Measurements from ENCODE around the gene VDR. TPM values are rescaled to one million over a fixed set of nuclear protein-coding genes. Genes with fewer than 3 reads are reported as not detected.

The VDR gene
- total and polyA plus RNA-seq, 10 donors = 0.70 to 10.5 (median 5.7) TPM

DNA sequence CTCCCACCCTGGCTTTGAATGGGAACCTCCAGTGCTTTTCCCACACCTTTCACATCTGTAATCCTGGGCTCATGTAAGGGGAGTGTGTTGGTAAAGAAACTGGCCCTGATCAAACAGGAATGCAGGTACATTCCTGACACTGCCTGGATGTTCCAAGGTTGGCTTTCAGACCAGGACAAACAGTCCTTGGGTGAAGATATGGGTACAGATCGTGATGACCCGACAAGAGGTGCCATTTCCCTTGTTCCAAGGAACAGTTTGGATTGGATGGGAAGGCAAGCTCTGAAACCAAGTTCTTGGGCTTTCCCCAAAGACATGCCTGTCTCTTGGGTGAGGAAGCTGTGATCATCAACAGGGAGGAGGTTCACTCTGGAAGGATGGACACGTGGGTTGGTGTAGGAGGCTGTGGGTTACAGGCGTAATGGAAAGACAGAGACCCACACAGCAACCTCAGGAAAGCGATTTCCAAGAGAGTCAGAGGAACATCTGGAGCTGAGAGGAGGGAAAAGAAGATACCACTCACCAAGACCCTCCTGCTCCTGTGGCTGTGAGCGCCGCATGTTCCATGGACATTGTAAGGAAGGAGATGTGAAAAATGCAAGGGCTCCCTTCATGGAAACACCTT lies 26.4 kb downstream of the VDR start:
- intact Hi-C loops (cut with DNase I; ENCODE audit: low total_unique reads) = no loop called here
- WGBS, 5 donors = 85 to 96% (median 92%) methylated on average over 7 of the region's 7 CpGs

DNA sequence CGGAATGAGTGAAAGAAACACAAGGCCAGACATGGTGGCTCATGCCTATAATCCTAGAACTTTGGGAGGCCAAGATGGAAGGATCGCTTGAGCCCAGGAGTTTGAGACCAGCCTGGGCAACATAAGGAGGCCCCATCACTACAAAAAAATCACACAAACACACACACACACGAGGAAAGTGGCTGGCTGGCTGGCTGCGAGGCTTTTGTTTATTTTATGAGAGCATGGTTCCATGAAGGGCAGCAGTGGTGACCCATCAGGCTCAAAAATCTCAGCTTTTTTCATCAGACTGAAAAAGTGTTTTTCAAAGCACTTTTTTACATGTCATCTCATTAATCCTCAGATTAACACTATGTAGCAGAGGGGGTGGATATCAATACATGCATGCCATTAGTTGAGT lies 27.7 kb downstream of the VDR start:
- H3K36me3 ChIP-seq = peaks cover 0 to 40% (median 2%) of the 10 kb centered on the region in 6 donors
- WGBS, 5 donors = 93 to 98% (median 95%) methylated on average over 4 of the region's 4 CpGs
- DNase-seq = peak; percentile 13
- H3K4me3 ChIP-seq = no peak overlapping the region
- peaks cover 0 to 9% (median 6%) of the 10 kb centered on the region in 6 donors for H3K4me1 ChIP-seq
- H3K27me3 ChIP-seq (replicated peaks in 1 of 7) = peaks cover 0 to 3% (median 0%) of the 10 kb centered on the region in 7 donors
- TF ChIP-seq POLR2AphosphoS5 (IDR thresholded peaks at IDR 0.05) = no peak
- TF ChIP-seq CTCF (IDR thresholded peaks at IDR 0.05 in 8 of 11, conservative IDR thresholded peaks at IDR 0.05 in 3 of 11) = no peak
- TF ChIP-seq POLR2A (IDR thresholded peaks at IDR 0.05) = no peak
- H3K27ac ChIP-seq = no peak overlapping the region
- intact Hi-C loops (cut with DNase I; ENCODE audit: low total_unique reads) = no loop called here
- H3K9me3 ChIP-seq = no peaks in the 10 kb centered on the region

More for the DNA sequence above, 26.4 kb downstream of the VDR start:
- TF ChIP-seq POLR2A (IDR thresholded peaks at IDR 0.05) (no peak), CTCF (IDR thresholded peaks at IDR 0.05 in 8 of 11, conservative IDR thresholded peaks at IDR 0.05 in 3 of 11) (no peak), POLR2AphosphoS5 (IDR thresholded peaks at IDR 0.05) (no peak)
- H3K27me3 ChIP-seq (replicated peaks in 1 of 7) = peaks cover 0 to 13% (median 0%) of the 10 kb centered on the region in 7 donors
- H3K4me3 ChIP-seq = no peak overlapping the region
- H3K9me3 ChIP-seq = no peaks in the 10 kb centered on the region
- peaks cover 0 to 40% (median 2%) of the 10 kb centered on the region in 6 donors for H3K36me3 ChIP-seq
- peak; percentile 24 for DNase-seq
- no peak overlapping the region for H3K27ac ChIP-seq
- H3K4me1 ChIP-seq = peaks cover 8 to 23% (median 19%) of the 10 kb centered on the region in 6 donors

DNA sequence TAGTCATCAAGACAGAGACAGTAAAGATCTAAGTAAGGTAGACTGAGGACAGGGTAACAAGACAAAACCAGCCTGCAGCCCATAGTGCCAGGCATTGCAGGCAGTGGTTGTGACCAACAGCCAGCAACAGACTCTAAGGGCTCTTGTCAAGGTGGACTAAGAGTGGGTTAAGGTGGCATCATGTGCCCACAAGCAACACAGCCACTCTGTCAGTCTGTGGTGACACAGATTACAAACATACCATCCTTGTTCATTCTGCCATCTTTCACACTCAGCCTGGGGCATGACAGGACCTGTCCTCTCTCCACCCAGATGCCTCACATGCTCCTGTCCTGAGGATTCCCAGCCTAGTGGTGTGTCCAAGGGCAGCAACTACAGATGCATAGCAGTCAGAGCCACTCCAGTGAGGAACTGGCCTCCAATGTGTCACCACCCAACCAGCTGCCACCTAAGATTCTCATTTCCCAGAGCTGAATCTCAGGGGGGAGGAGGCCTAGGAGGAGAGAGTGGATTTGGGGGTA lies 28.3 kb downstream of the VDR start:
- Histone ChIP-seq H3K27me3 (replicated peaks in 1 of 7) (no peaks in the 10 kb centered on the region), H3K27ac (no peak overlapping the region), H3K9me3 (no peaks in the 10 kb centered on the region), H3K4me3 (no peak overlapping the region), H3K4me1 (peaks cover 0 to 4% (median under 1%) of the 10 kb centered on the region in 6 donors), H3K36me3 (peaks cover 0 to 40% (median 2%) of the 10 kb centered on the region in 6 donors)
- no peak for TF ChIP-seq CTCF (IDR thresholded peaks at IDR 0.05 in 8 of 11, conservative IDR thresholded peaks at IDR 0.05 in 3 of 11)
- TF ChIP-seq POLR2AphosphoS5 (IDR thresholded peaks at IDR 0.05) = no peak
- no peak for TF ChIP-seq POLR2A (IDR thresholded peaks at IDR 0.05)
- peak; percentile 17 for DNase-seq
- intact Hi-C loops (cut with DNase I; ENCODE audit: low total_unique reads) = no loop called here

- no peak overlapping the region for H3K27ac ChIP-seq
- peak; percentile 4 for DNase-seq
- H3K4me3 ChIP-seq = no peak overlapping the region
- intact Hi-C loops (cut with DNase I; ENCODE audit: low total_unique reads) = no loop called here
- WGBS, 5 donors = 90 to 97% (median 94%) methylated on average over 2 of the region's 2 CpGs
- peaks cover 0 to 2% (median 1%) of the 10 kb centered on the region in 6 donors for H3K4me1 ChIP-seq
- peaks cover 0 to 40% (median 2%) of the 10 kb centered on the region in 6 donors for H3K36me3 ChIP-seq
- H3K27me3 ChIP-seq (replicated peaks in 1 of 7) = no peaks in the 10 kb centered on the region
- TF ChIP-seq CTCF (IDR thresholded peaks at IDR 0.05 in 8 of 11, conservative IDR thresholded peaks at IDR 0.05 in 3 of 11) = no peak
- no peak for TF ChIP-seq POLR2AphosphoS5 (IDR thresholded peaks at IDR 0.05)
- no peak for TF ChIP-seq POLR2A (IDR thresholded peaks at IDR 0.05)
- no peaks in the 10 kb centered on the region for H3K9me3 ChIP-seq
Observed at GRCh38 chr12:47875746-47876439, 28.9 kb downstream of the VDR start.

Data from spleen (tissue), 11 donors.